HG02870 (cell line): ENCODE measurements around the gene ASB1.
A peak's percentile ranks its signal among the peaks of the same experiment; 100 is the strongest.

ENCODE experiments used
- ATAC-seq: cut with Tn5 transposase; IDR thresholded peaks from one replicate; pipeline ENCODE4 v1.9.1; 2021; ENCODE audit warnings: mild to moderate bottlenecking, moderate library complexity; ENCODE audit not compliant: unreplicated experiment

ASB1 gene

GRCh38 chr2:238422285-238422684 lies 4.4 kb upstream of the ASB1 start:
- ATAC-seq: no peak

- no peak for ATAC-seq
These were observed 3.8 kb upstream of the ASB1 start for GRCh38 chr2:238422940-238423339.

- no peak for ATAC-seq
These were observed 3.0 kb upstream of the ASB1 start for GRCh38 chr2:238423561-238424312.

- no peak for ATAC-seq
These were observed 2.4 kb upstream of the ASB1 start for GRCh38 chr2:238424313-238424700.

- ATAC-seq: no peak
These were observed 1.2 kb upstream of the ASB1 start for GRCh38 chr2:238425505-238425978.

- peak; percentile 15 for ATAC-seq
These were observed 654 bp upstream of the ASB1 start for GRCh38 chr2:238425979-238426567.

- no peak for ATAC-seq
These were observed 872 bp downstream of the ASB1 start for GRCh38 chr2:238427435-238428162.

GRCh38 chr2:238428866-238429265 lies 2.1 kb downstream of the ASB1 start:
- ATAC-seq: no peak

GRCh38 chr2:238430781-238431180 lies 4.1 kb downstream of the ASB1 start:
- no peak for ATAC-seq

- ATAC-seq: no peak
These were observed 4.7 kb downstream of the ASB1 start for GRCh38 chr2:238431456-238431855.

- no peak for ATAC-seq
These were observed 6.7 kb downstream of the ASB1 start for GRCh38 chr2:238433300-238433915.

GRCh38 chr2:238433941-238434845 lies 7.5 kb downstream of the ASB1 start:
- ATAC-seq: no peak

- no peak for ATAC-seq
These were observed 8.4 kb downstream of the ASB1 start for GRCh38 chr2:238434846-238435751.

- ATAC-seq: no peak
These were observed 9.0 kb downstream of the ASB1 start for GRCh38 chr2:238435752-238436096.

GRCh38 chr2:238438856-238439849 lies 12.4 kb downstream of the ASB1 start:
- ATAC-seq: no peak

- no peak for ATAC-seq
These were observed 13.2 kb downstream of the ASB1 start for GRCh38 chr2:238439917-238440316.

- ATAC-seq: no peak
These were observed 13.6 kb downstream of the ASB1 start for GRCh38 chr2:238440331-238440730.

- no peak for ATAC-seq
These were observed 14.0 kb downstream of the ASB1 start for GRCh38 chr2:238440767-238441166.
